Fibroblast of lung (primary cell): ENCODE measurements around the gene ANKH. TPM values are rescaled to one million over a fixed set of nuclear protein-coding genes. Genes with fewer than 3 reads are reported as not detected.

Source experiments
- DNase-seq, 2 donors: peaks; one replicate each; pipeline versions ENCODE4 v3.0.0 to v3.0.0-alpha.2; 2010; ENCODE audit warnings: low read depth in 2 of 2
- H2AFZ ChIP-seq: 2 replicates; pipeline ENCODE4 v1.5.1; 2012; ENCODE audit warnings: low read length, control low read depth, inconsistent platforms
- H3K27ac ChIP-seq: 2 replicates; pipeline ENCODE4 v1.5.1; 2011; ENCODE audit warnings: low read length, control low read depth; ENCODE audit not compliant: insufficient read depth
- H3K27me3 ChIP-seq: 2 replicates; pipeline ENCODE4 v1.5.1; 2011; ENCODE audit warnings: mild to moderate bottlenecking, low read length; ENCODE audit not compliant: control insufficient read depth, insufficient read depth
- H3K36me3 ChIP-seq: 2 replicates; pipeline ENCODE4 v1.5.1; 2011; ENCODE audit warnings: low read length; ENCODE audit not compliant: control insufficient read depth, insufficient read depth
- H3K4me1 ChIP-seq: 2 replicates; pipeline ENCODE4 v1.5.1; 2011; ENCODE audit warnings: low read length; ENCODE audit not compliant: control insufficient read depth, insufficient read depth; ENCODE audit errors: extremely low read depth
- H3K4me2 ChIP-seq: 2 replicates; pipeline ENCODE4 v1.5.1; 2011; ENCODE audit warnings: low read length, control low read depth; ENCODE audit not compliant: insufficient read depth; ENCODE audit errors: extremely low read depth
- H3K4me3 ChIP-seq, 4 experiments: fragments of 200-600 bp in 1 of 4; sonication (generic) in 1 of 4; replicated peaks in 1 of 4; 2 replicates each; pipeline ENCODE4 v1.5.1; 2011 to 2016; ENCODE audit warnings: low read length in 4 of 4, low read depth in 3 of 4, mild to moderate bottlenecking in 3 of 4, control low read depth in 2 of 4, inconsistent platforms in 1 of 4, mixed read lengths in 1 of 4; ENCODE audit not compliant: insufficient read depth in 1 of 4; ENCODE audit errors: control extremely low read depth in 1 of 4
- H3K79me2 ChIP-seq: 2 replicates; pipeline ENCODE4 v1.5.1; 2012; ENCODE audit warnings: mild to moderate bottlenecking, low read length, inconsistent platforms; ENCODE audit not compliant: control insufficient read depth, insufficient read depth
- H3K9ac ChIP-seq: 2 replicates; pipeline ENCODE4 v1.5.1; 2011; ENCODE audit warnings: mild to moderate bottlenecking, low read length, control low read depth; ENCODE audit not compliant: insufficient read depth
- H3K9me3 ChIP-seq: 2 replicates; pipeline ENCODE4 v1.5.1; 2012; ENCODE audit warnings: low read depth, low read length; ENCODE audit not compliant: control insufficient read depth, insufficient read depth
- H4K20me1 ChIP-seq: 2 replicates; pipeline ENCODE4 v1.5.1; 2011; ENCODE audit warnings: low read length; ENCODE audit not compliant: control insufficient read depth, insufficient read depth; ENCODE audit errors: extremely low read depth
- EZH2 ChIP-seq: IDR thresholded peaks from 2 replicates; pipeline ENCODE4 v1.5.1; 2012; ENCODE audit warnings: low read length, control low read depth, mild to moderate bottlenecking; ENCODE audit errors: missing control alignments
- polyA plus RNA-seq, 2 donors: library from polyadenylated mRNA; depleted of rRNA in 1 of 2; stranded (reverse) in 1 of 2; unstranded in 1 of 2; fragments of >200 nt; gene quantifications; 2 replicates each; pipeline ENCODE4 v1.2.1, GENCODE V29; 2011 to 2012; ENCODE audit warnings: missing spikeins in 1 of 2
- total RNA-seq: library from RNA; depleted of rRNA; stranded (reverse); fragments of >200 nt; gene quantifications from 2 replicates; pipeline ENCODE4 v1.2.1, GENCODE V29; 2014
- TF ChIP-seq, protein P1 (sequence below), 2 donors: IDR thresholded peaks in 1 of 2; conservative IDR thresholded peaks in 1 of 2; 1 replicate in 1 of 2; 2 replicates in 1 of 2; pipeline ENCODE4 v1.5.1; 2011 to 2012; ENCODE audit warnings: low read length in 2 of 2, control low read depth in 1 of 2, inconsistent platforms in 1 of 2, low read depth in 1 of 2, mild to moderate bottlenecking in 1 of 2

ANKH gene
- total and polyA plus RNA-seq, 2 donors (not counting 1 experiment from before 2014, with no cell fraction given) = 5.8 to 10.9 TPM

DNA sequence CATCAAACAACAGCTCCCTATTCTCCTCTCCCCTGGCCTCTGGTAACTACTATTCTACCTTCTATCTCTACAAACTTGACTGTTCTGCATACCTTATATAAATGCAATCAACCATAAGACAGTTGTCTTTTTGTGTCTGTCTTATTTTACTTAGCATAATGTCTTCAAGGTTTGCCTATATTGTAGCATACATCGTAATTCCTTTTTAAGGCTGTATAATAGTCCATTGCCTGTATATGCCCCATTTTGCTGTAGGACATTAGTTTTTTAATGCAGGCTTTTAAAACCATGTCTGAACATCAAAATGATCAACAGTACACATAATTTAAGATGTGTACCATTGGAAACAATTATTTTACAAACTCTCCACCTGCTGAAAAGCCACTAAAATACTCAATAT lies 12.4 kb downstream of the ANKH start:
- no peak overlapping the region for H3K4me2 ChIP-seq
- DNase-seq = no peak
- no peaks in the 10 kb centered on the region for H3K4me1 ChIP-seq
- H3K27ac ChIP-seq = no peak overlapping the region
- H3K36me3 ChIP-seq = no peaks in the 10 kb centered on the region
- TF ChIP-seq, protein P1, sequence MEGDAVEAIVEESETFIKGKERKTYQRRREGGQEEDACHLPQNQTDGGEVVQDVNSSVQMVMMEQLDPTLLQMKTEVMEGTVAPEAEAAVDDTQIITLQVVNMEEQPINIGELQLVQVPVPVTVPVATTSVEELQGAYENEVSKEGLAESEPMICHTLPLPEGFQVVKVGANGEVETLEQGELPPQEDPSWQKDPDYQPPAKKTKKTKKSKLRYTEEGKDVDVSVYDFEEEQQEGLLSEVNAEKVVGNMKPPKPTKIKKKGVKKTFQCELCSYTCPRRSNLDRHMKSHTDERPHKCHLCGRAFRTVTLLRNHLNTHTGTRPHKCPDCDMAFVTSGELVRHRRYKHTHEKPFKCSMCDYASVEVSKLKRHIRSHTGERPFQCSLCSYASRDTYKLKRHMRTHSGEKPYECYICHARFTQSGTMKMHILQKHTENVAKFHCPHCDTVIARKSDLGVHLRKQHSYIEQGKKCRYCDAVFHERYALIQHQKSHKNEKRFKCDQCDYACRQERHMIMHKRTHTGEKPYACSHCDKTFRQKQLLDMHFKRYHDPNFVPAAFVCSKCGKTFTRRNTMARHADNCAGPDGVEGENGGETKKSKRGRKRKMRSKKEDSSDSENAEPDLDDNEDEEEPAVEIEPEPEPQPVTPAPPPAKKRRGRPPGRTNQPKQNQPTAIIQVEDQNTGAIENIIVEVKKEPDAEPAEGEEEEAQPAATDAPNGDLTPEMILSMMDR (conservative IDR thresholded peaks at IDR 0.05 in 1 of 2, IDR thresholded peaks at IDR 0.05 in 1 of 2; ENCODE audit: low read depth in 1 of 2, low read length in 2 of 2) = no peak
- TF ChIP-seq EZH2 = no peak
- H3K27me3 ChIP-seq = no peaks in the 10 kb centered on the region
- H3K4me3 ChIP-seq = no peak overlapping the region
- H4K20me1 ChIP-seq = no peaks in the 10 kb centered on the region
- no peaks in the 10 kb centered on the region for H3K79me2 ChIP-seq
- H3K9ac ChIP-seq = no peak overlapping the region
- no peaks in the 10 kb centered on the region for H3K9me3 ChIP-seq
- H2AFZ ChIP-seq = no peak overlapping the region

DNA sequence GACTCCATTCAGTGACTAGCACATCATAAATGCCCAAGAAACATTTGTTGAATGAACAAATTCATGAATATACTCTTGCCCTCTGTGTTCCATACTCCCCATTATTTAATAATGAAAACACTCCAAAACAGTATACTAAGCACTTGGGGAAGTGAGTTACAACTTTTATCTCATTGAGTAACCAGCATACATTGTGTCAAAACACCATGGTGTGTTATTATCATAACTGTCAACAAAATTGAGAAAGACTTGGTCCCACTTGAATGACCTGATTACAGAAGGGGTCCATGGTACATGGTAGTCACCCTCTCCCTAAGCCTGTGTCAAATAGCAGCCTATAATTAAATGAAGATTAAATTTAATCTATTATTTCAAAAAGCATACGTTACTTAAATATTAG lies 16.2 kb downstream of the ANKH start:
- no peak for DNase-seq
- Histone ChIP-seq H3K27me3 (no peaks in the 10 kb centered on the region), H3K27ac (no peak overlapping the region), H3K9me3 (no peaks in the 10 kb centered on the region), H3K4me1 (no peaks in the 10 kb centered on the region), H3K36me3 (no peaks in the 10 kb centered on the region), H3K79me2 (no peaks in the 10 kb centered on the region), H3K9ac (no peak overlapping the region), H4K20me1 (no peaks in the 10 kb centered on the region), H2AFZ (no peak overlapping the region), H3K4me2 (no peak overlapping the region), H3K4me3 (no peak overlapping the region)
- TF ChIP-seq EZH2 = no peak
- TF ChIP-seq, protein P1 (conservative IDR thresholded peaks at IDR 0.05 in 1 of 2, IDR thresholded peaks at IDR 0.05 in 1 of 2; ENCODE audit: low read depth in 1 of 2, low read length in 2 of 2) = no peak

DNA sequence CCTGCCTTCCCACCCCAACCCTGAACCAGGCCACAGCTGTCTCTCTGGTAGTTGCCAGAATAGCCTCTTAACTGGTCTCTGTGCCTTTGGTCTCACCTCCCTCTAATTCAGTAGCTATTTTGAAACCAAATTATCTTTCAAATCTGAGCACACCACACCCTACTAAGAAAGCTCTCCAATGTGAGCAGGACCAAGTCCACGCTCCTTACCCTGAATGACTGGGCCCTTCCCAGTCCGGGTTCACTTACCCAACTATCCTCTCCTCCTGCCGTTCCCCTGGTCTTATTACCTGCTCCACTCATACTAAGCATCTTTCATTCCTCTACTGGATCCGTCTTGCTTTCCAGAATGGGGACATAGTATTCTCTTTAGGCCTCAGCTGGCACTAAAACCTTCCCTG lies 16.8 kb downstream of the ANKH start:
- no peak overlapping the region for H3K27ac ChIP-seq
- no peak overlapping the region for H3K4me3 ChIP-seq
- H3K9ac ChIP-seq = no peak overlapping the region
- H3K9me3 ChIP-seq = no peaks in the 10 kb centered on the region
- DNase-seq = no peak
- no peaks in the 10 kb centered on the region for H4K20me1 ChIP-seq
- no peaks in the 10 kb centered on the region for H3K79me2 ChIP-seq
- TF ChIP-seq EZH2 = no peak
- TF ChIP-seq, protein P1 (conservative IDR thresholded peaks at IDR 0.05 in 1 of 2, IDR thresholded peaks at IDR 0.05 in 1 of 2; ENCODE audit: low read depth in 1 of 2, low read length in 2 of 2) = no peak
- H2AFZ ChIP-seq = no peak overlapping the region
- no peaks in the 10 kb centered on the region for H3K36me3 ChIP-seq
- no peaks in the 10 kb centered on the region for H3K27me3 ChIP-seq
- H3K4me1 ChIP-seq = no peaks in the 10 kb centered on the region
- no peak overlapping the region for H3K4me2 ChIP-seq
